NOMO-1 treated with dmso at 0.1 percent for 144 hours (cell line): Measurements from ENCODE around the gene GNB4.
A peak's percentile ranks its signal among the peaks of the same experiment; 100 is the strongest.

Experiments used
- DNase-seq: peaks from one replicate; lab custom pipeline; 2025; ENCODE audit not compliant: unreplicated experiment; lab: John Stamatoyannopoulos, UW

GNB4 gene

GRCh38 chr3:179369621-179370020 is 81.6 kb downstream of the GNB4 start:
- DNase-seq: no peak

- DNase-seq: no peak
These were observed 87.9 kb downstream of the GNB4 start for GRCh38 chr3:179363332-179363731.

- no peak for DNase-seq
These were observed 95.3 kb downstream of the GNB4 start for GRCh38 chr3:179355996-179356395.

GRCh38 chr3:179348325-179349013 is 102.8 kb downstream of the GNB4 start:
- DNase-seq: peak; percentile 56

GRCh38 chr3:179347345-179348194 is 103.7 kb downstream of the GNB4 start, which contains the start of gene MFN1:
TSS of gene MFN1 (plus strand) at chr3:179347709. CDS start at chr3:179348852, 1,143 bp downstream.
- DNase-seq: peak; percentile 94
